Measurements from ENCODE around the gene SETMAR. TPM values are rescaled to one million over a fixed set of nuclear protein-coding genes. Genes with fewer than 3 reads are reported as not detected.

SETMAR gene
- total RNA-seq = 12.5 TPM

DNA sequence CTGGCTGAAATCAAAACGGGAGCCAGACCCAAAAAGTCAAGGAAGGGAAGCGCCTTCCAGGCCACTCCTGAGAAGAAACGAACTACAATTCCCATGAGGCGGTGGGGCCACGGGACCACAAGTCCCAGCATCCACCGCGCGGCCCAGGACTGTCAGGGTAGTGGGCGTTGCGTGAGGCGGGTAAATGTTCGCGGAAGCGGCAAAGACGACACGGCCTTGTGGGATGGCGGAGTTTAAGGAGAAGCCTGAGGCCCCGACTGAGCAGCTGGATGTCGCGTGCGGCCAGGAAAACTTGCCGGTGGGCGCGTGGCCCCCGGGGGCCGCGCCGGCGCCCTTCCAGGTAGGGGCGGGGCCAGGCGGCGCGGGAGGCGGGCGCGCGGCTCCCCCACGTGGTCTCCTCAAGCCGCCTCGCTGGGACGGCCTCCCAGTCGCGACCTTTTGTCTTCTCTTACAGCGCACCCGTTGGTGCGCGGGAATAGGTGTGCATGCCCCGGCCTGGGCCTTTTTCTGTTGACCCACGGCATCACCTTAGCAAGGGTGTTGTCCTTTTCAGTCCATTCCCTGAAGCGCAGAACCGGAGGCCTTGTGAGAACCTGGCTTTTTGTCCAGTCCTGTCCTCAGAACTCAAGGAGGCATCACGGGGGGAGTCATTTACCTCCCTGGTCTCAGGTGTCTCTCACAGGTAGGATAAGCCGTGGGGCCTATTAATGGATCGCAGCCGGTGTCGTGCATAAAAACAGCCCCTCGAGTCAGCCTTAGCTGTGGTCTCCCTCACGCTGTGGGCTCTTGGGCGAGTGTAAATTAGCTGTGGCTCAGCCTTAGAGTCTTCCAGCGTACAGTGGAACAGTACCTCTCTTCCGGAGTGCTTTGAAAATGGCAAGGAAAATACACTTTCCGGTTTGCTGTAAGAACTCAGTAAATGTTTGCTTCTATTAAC lies at the start of gene SETMAR:
Gene SETMAR, plus strand, starts transcription at position 183 of the 937 bp plus-strand sequence. Its CDS starts 2 bp downstream, at position 185.
- H3K4me3 ChIP-seq (ENCODE audit: low read length in 3 of 3) = peak within 1 kb of the TSS; percentile 86 to 96 (median 95)
- H3K9ac ChIP-seq (ENCODE audit: low read depth in 1 of 3, low read length in 3 of 3) = peak within 1 kb of the TSS; percentile 90 to 98 (median 92)
- H3K4me1 ChIP-seq (ENCODE audit: control insufficient read depth in 3 of 3, insufficient read depth in 3 of 3, low read length in 3 of 3) = peaks cover 16 to 26% (median 26%) of the 10 kb centered on the region in 3 donors
- no peaks in the 10 kb centered on the region for H3K27me3 ChIP-seq (ENCODE audit: control insufficient read depth in 3 of 3, insufficient read depth in 3 of 3, low read length in 3 of 3)
- H3K9me3 ChIP-seq (ENCODE audit: control insufficient read depth in 3 of 3, low read length in 3 of 3) = no peaks in the 10 kb centered on the region
- H3K27ac ChIP-seq (ENCODE audit: low read depth, low read length) = peak within 1 kb of the TSS; percentile 92
- H3K36me3 ChIP-seq (ENCODE audit: control insufficient read depth in 3 of 3, insufficient read depth in 3 of 3, low read length in 3 of 3) = no peaks in the 10 kb centered on the region

GRCh38 chr3:4261406-4261805 lies 41.8 kb upstream of the SETMAR start:
- Histone ChIP-seq H3K4me3 (ENCODE audit: low read length in 3 of 3) (no peak overlapping the region), H3K9me3 (ENCODE audit: control insufficient read depth in 3 of 3, low read length in 3 of 3) (no peaks in the 10 kb centered on the region), H3K9ac (ENCODE audit: low read depth in 1 of 3, low read length in 3 of 3) (no peak overlapping the region), H3K4me1 (ENCODE audit: control insufficient read depth in 3 of 3, insufficient read depth in 3 of 3, low read length in 3 of 3) (no peaks in the 10 kb centered on the region), H3K27ac (ENCODE audit: low read depth, low read length) (no peak overlapping the region), H3K36me3 (ENCODE audit: control insufficient read depth in 3 of 3, insufficient read depth in 3 of 3, low read length in 3 of 3) (no peaks in the 10 kb centered on the region), H3K27me3 (ENCODE audit: control insufficient read depth in 3 of 3, insufficient read depth in 3 of 3, low read length in 3 of 3) (no peaks in the 10 kb centered on the region)

DNA sequence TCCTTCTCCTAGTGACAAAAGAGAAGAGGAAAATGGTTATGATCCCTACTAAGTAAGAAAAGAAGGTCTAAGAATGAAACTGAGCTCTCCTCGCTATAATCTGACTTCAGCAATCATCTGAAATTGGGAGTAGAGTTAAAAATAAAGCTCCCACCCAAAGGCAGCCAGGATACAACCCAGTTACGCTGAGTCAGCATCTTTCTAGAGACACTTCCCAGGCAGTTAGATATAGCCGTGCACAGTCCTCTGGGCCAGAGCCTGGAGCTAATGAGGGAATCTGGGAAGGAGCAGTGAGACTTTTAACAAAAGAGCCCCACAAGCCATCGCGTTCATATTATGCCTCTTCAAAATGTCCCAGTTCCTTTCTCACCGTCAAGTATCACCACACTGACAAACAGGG lies 39.1 kb upstream of the SETMAR start:
- Histone ChIP-seq H3K4me3 (ENCODE audit: low read length in 3 of 3) (no peak overlapping the region), H3K9ac (ENCODE audit: low read depth in 1 of 3, low read length in 3 of 3) (no peak overlapping the region), H3K4me1 (ENCODE audit: control insufficient read depth in 3 of 3, insufficient read depth in 3 of 3, low read length in 3 of 3) (no peaks in the 10 kb centered on the region), H3K9me3 (ENCODE audit: control insufficient read depth in 3 of 3, low read length in 3 of 3) (no peaks in the 10 kb centered on the region), H3K27me3 (ENCODE audit: control insufficient read depth in 3 of 3, insufficient read depth in 3 of 3, low read length in 3 of 3) (no peaks in the 10 kb centered on the region), H3K36me3 (ENCODE audit: control insufficient read depth in 3 of 3, insufficient read depth in 3 of 3, low read length in 3 of 3) (no peaks in the 10 kb centered on the region), H3K27ac (ENCODE audit: low read depth, low read length) (no peak overlapping the region)

- no peak overlapping the region for H3K9ac ChIP-seq (ENCODE audit: low read depth in 1 of 3, low read length in 3 of 3)
- H3K27me3 ChIP-seq (ENCODE audit: control insufficient read depth in 3 of 3, insufficient read depth in 3 of 3, low read length in 3 of 3) = no peaks in the 10 kb centered on the region
- no peak overlapping the region for H3K27ac ChIP-seq (ENCODE audit: low read depth, low read length)
- peaks cover 0 to 3% (median 0%) of the 10 kb centered on the region in 3 donors for H3K4me1 ChIP-seq (ENCODE audit: control insufficient read depth in 3 of 3, insufficient read depth in 3 of 3, low read length in 3 of 3)
- no peaks in the 10 kb centered on the region for H3K36me3 ChIP-seq (ENCODE audit: control insufficient read depth in 3 of 3, insufficient read depth in 3 of 3, low read length in 3 of 3)
- H3K4me3 ChIP-seq (ENCODE audit: low read length in 3 of 3) = no peak overlapping the region
- no peaks in the 10 kb centered on the region for H3K9me3 ChIP-seq (ENCODE audit: control insufficient read depth in 3 of 3, low read length in 3 of 3)
These were observed 32.4 kb upstream of the SETMAR start for GRCh38 chr3:4270720-4271119.

DNA sequence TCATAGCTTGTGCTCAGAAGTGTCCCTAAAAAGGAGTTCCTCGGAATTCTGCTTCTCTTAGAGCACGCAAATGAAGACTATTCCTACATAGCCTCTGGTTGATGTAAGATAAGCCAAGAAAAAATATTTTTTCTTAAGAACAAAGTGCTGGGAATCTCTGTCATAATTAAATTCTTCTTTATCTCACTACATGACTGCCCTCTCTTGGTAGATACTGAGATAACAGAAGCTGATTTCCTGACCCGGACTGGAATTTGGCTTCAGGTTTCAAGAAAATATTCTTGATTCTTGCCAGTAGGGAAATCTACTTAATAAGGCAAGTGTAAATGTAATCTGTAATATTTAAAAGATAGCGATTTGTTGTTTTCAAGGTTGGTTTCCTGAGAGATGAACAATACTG lies 31.3 kb upstream of the SETMAR start:
- Histone ChIP-seq H3K27me3 (ENCODE audit: control insufficient read depth in 3 of 3, insufficient read depth in 3 of 3, low read length in 3 of 3) (no peaks in the 10 kb centered on the region), H3K9ac (ENCODE audit: low read depth in 1 of 3, low read length in 3 of 3) (no peak overlapping the region), H3K27ac (ENCODE audit: low read depth, low read length) (no peak overlapping the region), H3K9me3 (ENCODE audit: control insufficient read depth in 3 of 3, low read length in 3 of 3) (no peaks in the 10 kb centered on the region), H3K4me1 (ENCODE audit: control insufficient read depth in 3 of 3, insufficient read depth in 3 of 3, low read length in 3 of 3) (peaks cover 0 to 3% (median 0%) of the 10 kb centered on the region in 3 donors), H3K4me3 (ENCODE audit: low read length in 3 of 3) (no peak overlapping the region), H3K36me3 (ENCODE audit: control insufficient read depth in 3 of 3, insufficient read depth in 3 of 3, low read length in 3 of 3) (no peaks in the 10 kb centered on the region)

GRCh38 chr3:4279516-4280105 lies 23.6 kb upstream of the SETMAR start:
- Histone ChIP-seq H3K4me1 (ENCODE audit: control insufficient read depth in 3 of 3, insufficient read depth in 3 of 3, low read length in 3 of 3) (no peaks in the 10 kb centered on the region), H3K27me3 (ENCODE audit: control insufficient read depth in 3 of 3, insufficient read depth in 3 of 3, low read length in 3 of 3) (no peaks in the 10 kb centered on the region), H3K36me3 (ENCODE audit: control insufficient read depth in 3 of 3, insufficient read depth in 3 of 3, low read length in 3 of 3) (no peaks in the 10 kb centered on the region), H3K9ac (ENCODE audit: low read depth in 1 of 3, low read length in 3 of 3) (no peak overlapping the region), H3K27ac (ENCODE audit: low read depth, low read length) (no peak overlapping the region), H3K9me3 (ENCODE audit: control insufficient read depth in 3 of 3, low read length in 3 of 3) (no peaks in the 10 kb centered on the region), H3K4me3 (ENCODE audit: low read length in 3 of 3) (no peak overlapping the region)

- Histone ChIP-seq H3K27me3 (ENCODE audit: control insufficient read depth in 3 of 3, insufficient read depth in 3 of 3, low read length in 3 of 3) (no peaks in the 10 kb centered on the region), H3K9ac (ENCODE audit: low read depth in 1 of 3, low read length in 3 of 3) (no peak overlapping the region), H3K27ac (ENCODE audit: low read depth, low read length) (no peak overlapping the region), H3K9me3 (ENCODE audit: control insufficient read depth in 3 of 3, low read length in 3 of 3) (no peaks in the 10 kb centered on the region), H3K4me1 (ENCODE audit: control insufficient read depth in 3 of 3, insufficient read depth in 3 of 3, low read length in 3 of 3) (no peaks in the 10 kb centered on the region), H3K36me3 (ENCODE audit: control insufficient read depth in 3 of 3, insufficient read depth in 3 of 3, low read length in 3 of 3) (no peaks in the 10 kb centered on the region), H3K4me3 (ENCODE audit: low read length in 3 of 3) (no peak overlapping the region)
These were observed 21.2 kb upstream of the SETMAR start for GRCh38 chr3:4281991-4282390.

- H3K9me3 ChIP-seq (ENCODE audit: control insufficient read depth in 3 of 3, low read length in 3 of 3) = no peaks in the 10 kb centered on the region
- H3K9ac ChIP-seq (ENCODE audit: low read depth in 1 of 3, low read length in 3 of 3) = no peak overlapping the region
- no peaks in the 10 kb centered on the region for H3K4me1 ChIP-seq (ENCODE audit: control insufficient read depth in 3 of 3, insufficient read depth in 3 of 3, low read length in 3 of 3)
These were observed 18.3 kb upstream of the SETMAR start for GRCh38 chr3:4284865-4285264.

DNA sequence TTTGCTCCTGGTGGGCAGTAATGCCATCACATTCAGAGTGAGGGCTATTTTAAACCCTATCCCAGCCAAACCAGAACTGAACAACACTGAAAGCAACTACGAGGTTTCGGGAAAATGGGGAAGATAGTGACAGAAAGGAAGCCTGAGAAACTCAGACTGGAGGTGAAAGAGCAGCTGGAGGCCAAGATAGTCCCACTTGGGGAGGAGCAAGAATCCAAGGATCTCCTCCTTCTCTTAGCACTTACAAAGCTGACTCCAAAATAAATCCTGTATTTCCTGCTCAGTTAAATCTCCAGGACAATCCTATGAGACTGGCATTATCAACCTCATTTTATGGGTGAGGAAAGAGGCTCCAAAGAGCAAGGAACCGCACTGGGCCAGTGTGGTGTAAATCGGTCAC lies 14.1 kb upstream of the SETMAR start:
- Histone ChIP-seq H3K9ac (ENCODE audit: low read depth in 1 of 3, low read length in 3 of 3) (no peak overlapping the region), H3K4me1 (ENCODE audit: control insufficient read depth in 3 of 3, insufficient read depth in 3 of 3, low read length in 3 of 3) (no peaks in the 10 kb centered on the region), H3K9me3 (ENCODE audit: control insufficient read depth in 3 of 3, low read length in 3 of 3) (no peaks in the 10 kb centered on the region), H3K27ac (ENCODE audit: low read depth, low read length) (no peak overlapping the region), H3K36me3 (ENCODE audit: control insufficient read depth in 3 of 3, insufficient read depth in 3 of 3, low read length in 3 of 3) (no peaks in the 10 kb centered on the region), H3K4me3 (ENCODE audit: low read length in 3 of 3) (no peak overlapping the region), H3K27me3 (ENCODE audit: control insufficient read depth in 3 of 3, insufficient read depth in 3 of 3, low read length in 3 of 3) (no peaks in the 10 kb centered on the region)

More at GRCh38 chr3:4284865-4285264, 18.3 kb upstream of the SETMAR start:
- Histone ChIP-seq H3K4me3 (ENCODE audit: low read length in 3 of 3) (no peak overlapping the region), H3K27me3 (ENCODE audit: control insufficient read depth in 3 of 3, insufficient read depth in 3 of 3, low read length in 3 of 3) (no peaks in the 10 kb centered on the region), H3K36me3 (ENCODE audit: control insufficient read depth in 3 of 3, insufficient read depth in 3 of 3, low read length in 3 of 3) (no peaks in the 10 kb centered on the region), H3K27ac (ENCODE audit: low read depth, low read length) (no peak overlapping the region)

DNA sequence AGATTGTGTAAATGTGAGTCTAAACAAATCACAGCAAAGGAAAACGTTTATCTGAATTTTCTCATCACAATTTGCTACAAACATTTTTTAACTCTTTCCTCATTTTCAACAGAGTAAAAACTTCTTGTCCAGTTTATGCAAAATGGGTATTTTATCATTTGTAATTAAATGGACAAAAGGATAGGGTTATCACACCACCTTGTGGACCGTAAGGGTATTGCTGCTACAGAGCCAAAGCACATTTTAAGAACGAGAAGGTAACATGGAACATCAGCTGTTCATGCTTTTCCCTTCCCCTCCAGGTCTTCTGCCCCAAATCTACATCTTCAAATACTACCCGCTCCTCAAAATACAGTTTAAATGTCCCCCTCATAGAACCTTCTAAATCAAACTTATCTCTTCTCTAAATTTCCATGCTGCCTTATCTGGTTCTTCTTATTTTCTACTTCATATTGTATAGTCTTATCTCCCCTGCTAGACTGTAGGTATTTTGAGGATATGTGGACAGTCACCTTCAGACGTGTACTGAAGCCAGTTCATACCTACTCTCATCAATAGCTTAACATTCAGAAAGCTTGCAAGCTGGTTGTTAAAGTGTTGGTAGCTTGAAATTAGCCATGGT lies 12.8 kb upstream of the SETMAR start:
- no peak overlapping the region for H3K4me3 ChIP-seq (ENCODE audit: low read length in 3 of 3)
- no peak overlapping the region for H3K9ac ChIP-seq (ENCODE audit: low read depth in 1 of 3, low read length in 3 of 3)
- no peak overlapping the region for H3K27ac ChIP-seq (ENCODE audit: low read depth, low read length)

More for the DNA sequence above, 12.8 kb upstream of the SETMAR start:
- no peaks in the 10 kb centered on the region for H3K4me1 ChIP-seq (ENCODE audit: control insufficient read depth in 3 of 3, insufficient read depth in 3 of 3, low read length in 3 of 3)
- no peaks in the 10 kb centered on the region for H3K36me3 ChIP-seq (ENCODE audit: control insufficient read depth in 3 of 3, insufficient read depth in 3 of 3, low read length in 3 of 3)
- no peaks in the 10 kb centered on the region for H3K27me3 ChIP-seq (ENCODE audit: control insufficient read depth in 3 of 3, insufficient read depth in 3 of 3, low read length in 3 of 3)
- no peaks in the 10 kb centered on the region for H3K9me3 ChIP-seq (ENCODE audit: control insufficient read depth in 3 of 3, low read length in 3 of 3)
